Fibroblast of pulmonary artery (primary cell): ENCODE results near the gene FHIT.

Experiments used
- DNase-seq: peaks from one replicate; pipeline ENCODE4 v3.0.0-alpha.2; 2010; ENCODE audit warnings: low read depth
- H3K4me3 ChIP-seq: replicated peaks from 2 replicates; pipeline ENCODE4 v1.5.1; 2011; ENCODE audit warnings: low read depth, mild to moderate bottlenecking, control low read depth, low read length, moderate library complexity
- TF ChIP-seq, protein P1 (sequence below): IDR thresholded peaks from 2 replicates; pipeline ENCODE4 v1.5.1; 2011; ENCODE audit warnings: mild to moderate bottlenecking, control low read depth, low read length, inconsistent platforms; ENCODE audit errors: missing control alignments

The FHIT gene

DNA sequence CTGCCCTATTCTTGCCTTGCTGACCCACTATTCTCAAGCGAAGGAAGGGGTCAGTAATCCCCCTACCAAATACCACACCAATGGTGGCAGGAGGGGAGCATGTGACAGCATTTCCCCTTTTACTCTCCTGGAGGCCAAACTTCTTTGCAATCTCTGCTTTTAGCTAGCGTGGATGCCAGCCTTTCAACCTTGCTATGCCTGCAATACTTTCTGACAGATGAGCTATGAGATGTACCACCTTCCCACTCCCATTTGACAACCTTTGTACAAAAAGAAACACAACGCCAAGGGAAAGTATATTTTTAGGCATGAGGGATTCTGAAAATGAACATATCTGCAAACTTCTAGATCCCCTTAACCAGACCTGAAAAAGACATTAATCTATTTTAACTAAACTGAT, 302.1 kb downstream of the FHIT start:
- no peak overlapping the region for H3K4me3 ChIP-seq
- TF ChIP-seq, protein P1, sequence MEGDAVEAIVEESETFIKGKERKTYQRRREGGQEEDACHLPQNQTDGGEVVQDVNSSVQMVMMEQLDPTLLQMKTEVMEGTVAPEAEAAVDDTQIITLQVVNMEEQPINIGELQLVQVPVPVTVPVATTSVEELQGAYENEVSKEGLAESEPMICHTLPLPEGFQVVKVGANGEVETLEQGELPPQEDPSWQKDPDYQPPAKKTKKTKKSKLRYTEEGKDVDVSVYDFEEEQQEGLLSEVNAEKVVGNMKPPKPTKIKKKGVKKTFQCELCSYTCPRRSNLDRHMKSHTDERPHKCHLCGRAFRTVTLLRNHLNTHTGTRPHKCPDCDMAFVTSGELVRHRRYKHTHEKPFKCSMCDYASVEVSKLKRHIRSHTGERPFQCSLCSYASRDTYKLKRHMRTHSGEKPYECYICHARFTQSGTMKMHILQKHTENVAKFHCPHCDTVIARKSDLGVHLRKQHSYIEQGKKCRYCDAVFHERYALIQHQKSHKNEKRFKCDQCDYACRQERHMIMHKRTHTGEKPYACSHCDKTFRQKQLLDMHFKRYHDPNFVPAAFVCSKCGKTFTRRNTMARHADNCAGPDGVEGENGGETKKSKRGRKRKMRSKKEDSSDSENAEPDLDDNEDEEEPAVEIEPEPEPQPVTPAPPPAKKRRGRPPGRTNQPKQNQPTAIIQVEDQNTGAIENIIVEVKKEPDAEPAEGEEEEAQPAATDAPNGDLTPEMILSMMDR = no peak
- DNase-seq = no peak

DNA sequence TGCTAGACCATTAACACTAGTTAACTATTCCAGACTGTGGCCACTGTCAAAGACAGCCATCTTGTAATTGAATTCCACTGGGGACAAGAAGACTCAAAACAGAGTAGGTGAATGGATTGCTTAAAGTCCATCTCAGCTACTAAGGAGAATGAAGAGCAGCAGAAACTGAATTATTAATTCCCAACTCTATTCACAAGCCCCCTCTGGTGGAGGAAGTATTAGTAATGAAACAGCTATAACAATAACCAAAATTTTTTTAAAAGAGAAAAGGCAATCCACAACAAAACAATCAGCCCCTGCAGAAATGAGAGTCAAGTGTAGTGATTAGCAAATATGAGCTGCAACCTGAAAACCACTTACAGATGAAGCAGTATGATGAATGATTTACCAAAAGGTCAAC, 302.8 kb downstream of the FHIT start:
- peak; percentile 7 for DNase-seq
- no peak overlapping the region for H3K4me3 ChIP-seq
- TF ChIP-seq, protein P1 = no peak

DNA sequence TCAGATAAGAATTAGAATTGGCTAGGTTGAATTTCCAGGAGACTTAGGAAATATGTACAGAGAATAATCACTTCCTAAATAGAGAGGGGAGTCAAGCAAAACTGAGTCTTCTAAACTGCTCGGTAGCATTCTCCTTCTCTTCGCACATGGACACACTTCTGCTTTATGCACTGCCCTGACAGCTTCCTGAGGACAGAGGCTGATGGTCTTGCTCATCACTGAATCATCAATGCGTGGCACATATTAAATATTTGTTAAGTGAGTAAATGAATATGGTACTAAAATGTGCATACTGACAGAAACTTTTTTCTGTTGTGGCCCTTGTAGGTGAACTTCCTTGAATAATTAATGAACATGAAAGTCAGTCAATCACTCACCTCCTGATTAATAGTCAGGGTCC, 315.5 kb downstream of the FHIT start:
- peak; percentile 32 for DNase-seq
- TF ChIP-seq, protein P1 = no peak
- H3K4me3 ChIP-seq = no peak overlapping the region

DNA sequence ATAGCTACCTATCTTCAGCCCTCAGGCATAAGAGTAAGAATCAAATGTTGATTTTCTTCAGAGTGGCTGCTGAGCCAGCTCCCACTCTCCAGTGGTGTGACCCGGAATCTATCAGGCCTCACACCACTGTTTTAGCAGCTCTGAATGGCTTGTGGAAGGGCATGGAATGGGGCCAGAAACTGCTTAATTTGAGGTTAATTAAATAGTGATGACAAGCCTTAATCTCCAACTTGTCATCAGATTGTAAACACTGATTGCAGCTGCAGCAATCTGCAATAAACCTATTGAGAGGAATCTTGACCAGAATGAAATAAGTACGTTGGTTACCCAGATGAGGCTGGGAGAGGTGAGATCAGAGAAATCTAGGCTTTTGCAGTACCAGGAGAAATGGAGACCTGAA, 317.4 kb downstream of the FHIT start:
- TF ChIP-seq, protein P1 = no peak
- DNase-seq = no peak
- no peak overlapping the region for H3K4me3 ChIP-seq

DNA sequence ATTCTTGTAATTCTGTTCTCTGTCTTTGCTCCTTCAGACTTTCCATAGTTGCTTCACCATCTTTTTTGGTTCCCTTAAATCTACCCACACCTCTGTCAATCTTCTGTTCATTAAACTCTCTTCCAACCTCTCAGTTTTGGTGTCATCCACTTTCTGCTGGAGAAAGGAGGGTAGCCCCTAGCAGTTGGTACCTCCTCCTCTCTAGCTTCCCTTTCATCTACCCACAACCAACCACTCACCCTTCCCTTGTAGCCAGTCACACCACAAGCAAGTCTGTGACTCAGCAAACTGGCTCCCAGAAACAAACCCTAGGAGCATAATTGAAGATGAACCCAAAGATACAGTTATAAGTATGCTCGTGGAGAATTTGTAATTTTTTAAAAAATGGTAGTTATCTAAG, 318.6 kb downstream of the FHIT start:
- TF ChIP-seq, protein P1 = no peak
- no peak for DNase-seq
- H3K4me3 ChIP-seq = no peak overlapping the region

DNA sequence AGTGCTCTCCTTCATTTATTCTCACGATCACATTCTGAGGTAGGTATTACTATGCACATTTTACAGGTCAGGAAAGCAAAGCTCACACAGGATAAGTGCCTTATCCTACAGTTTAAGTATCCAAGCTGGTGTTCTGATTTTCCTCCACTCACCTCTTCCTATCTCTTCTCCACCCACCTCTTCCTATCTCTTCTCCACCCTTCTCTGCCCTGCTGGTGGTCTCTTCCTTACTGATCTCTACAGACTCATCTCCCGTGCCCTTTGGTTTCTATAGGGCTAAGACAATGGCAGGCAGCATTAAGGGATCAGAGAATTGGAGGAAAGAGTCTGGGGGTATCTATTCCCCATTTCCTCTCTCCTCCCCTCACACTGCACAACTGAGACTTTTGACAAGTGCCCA, 319.1 kb downstream of the FHIT start:
- DNase-seq = no peak
- no peak overlapping the region for H3K4me3 ChIP-seq
- TF ChIP-seq, protein P1 = no peak

DNA sequence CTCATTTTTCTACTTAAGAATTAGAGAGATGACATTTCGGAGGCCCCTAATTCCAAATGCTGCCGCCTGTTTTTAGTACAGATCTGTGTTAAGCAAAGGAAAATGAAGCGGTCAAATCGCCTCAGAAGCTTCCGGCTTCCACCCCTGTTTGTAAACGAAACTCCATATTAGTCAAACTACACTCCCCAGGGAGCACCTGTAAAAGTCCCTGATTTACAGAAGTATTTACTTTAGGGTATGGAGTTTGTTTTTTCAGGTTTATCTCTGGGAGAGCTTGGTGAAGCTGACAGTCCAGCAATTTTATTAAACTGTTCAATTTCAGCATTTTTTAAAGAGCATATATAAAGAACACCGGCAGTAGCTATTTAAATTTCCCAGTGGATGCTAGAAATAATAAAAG, 319.8 kb downstream of the FHIT start:
- DNase-seq = no peak
- TF ChIP-seq, protein P1 = no peak

More for the DNA sequence above, 319.8 kb downstream of the FHIT start:
- no peak overlapping the region for H3K4me3 ChIP-seq
